Measurements from ENCODE around the gene CBX6.
A peak's percentile ranks its signal among the peaks of the same experiment; 100 is the strongest.
"Not testable (repeated sequence)": the region's sequence is repeated elsewhere in the genome, so short reads cannot be mapped to it uniquely, and the experiment has no call there.

The CBX6 gene

DNA sequence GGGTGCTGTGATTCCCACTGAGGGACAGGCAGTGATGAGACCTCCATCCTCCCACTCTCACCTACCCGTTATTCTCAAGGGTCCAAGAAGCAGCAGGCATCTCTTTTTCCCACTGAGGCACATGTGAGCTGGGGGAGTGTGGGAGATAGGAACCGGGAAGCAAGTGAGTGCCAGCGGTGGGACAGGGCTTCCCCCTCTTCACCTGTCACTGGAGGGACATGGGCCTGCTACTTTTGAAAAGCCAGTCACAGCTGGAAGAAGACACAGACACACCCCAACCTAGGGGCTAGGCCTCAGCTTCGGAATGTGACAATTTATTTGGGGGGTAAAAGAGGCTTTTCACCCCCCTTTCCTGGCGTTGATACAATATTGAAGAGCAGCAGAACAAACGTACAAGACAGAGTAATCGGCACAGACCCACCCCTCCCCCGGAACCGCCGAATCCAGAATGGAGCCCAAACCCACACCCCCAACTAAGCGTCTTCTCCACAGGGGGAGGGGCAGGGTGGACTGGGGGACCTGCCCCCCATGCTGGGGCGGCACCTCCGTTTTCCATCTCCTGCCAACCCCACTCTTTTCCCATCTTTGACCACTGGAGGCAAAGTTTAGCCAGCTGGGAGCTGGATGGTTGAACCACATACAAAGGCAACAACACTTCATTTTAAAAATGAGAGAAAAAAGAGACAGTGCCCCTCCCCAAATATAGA lies 10.7 kb downstream of the CBX6 start:
- DNase-seq (ENCODE audit: low read depth): no peak

DNA sequence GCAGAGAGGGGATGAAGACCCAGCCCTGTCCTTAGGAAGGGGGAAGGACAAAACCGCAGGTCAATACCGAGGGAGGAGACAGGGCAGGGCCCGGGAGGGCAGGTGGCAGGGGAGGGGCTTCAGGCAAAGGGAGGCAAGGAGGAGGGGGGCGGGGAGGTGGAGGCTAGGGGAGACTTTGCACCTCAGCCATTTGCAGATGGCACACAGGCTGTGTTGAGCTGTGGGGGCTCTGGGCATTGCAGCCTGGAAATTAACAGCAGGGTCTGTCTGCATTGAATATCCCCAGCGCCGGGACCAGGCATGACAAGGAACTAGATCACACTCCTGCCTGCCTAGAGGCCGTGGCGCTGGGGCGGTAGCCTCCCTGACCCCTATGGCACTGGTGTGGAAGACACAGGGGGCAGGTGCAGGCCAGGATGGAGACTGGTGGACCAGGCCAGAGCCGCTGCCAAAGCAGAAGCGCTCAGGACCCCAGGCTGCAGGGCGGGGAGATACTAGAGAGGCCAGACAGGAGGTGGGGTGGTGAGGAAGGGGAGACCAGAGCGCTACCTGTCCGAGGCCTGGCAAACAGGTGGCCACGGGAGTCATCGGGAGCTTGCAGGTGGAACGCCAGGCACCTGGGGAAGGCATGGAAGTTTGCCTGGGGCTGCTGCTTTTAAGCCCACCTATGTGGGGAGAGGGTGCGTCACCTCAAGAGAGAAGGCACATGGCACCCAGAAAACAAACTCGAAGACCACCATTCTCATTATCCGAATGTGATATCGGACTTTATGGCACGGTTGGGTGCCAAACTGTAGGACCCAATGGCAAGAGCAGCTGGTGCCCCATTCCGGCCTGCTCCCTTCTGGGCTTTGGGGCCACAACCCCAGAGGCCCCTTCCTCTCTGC lies 11.5 kb downstream of the CBX6 start:
- no peak for DNase-seq (ENCODE audit: low read depth)

DNA sequence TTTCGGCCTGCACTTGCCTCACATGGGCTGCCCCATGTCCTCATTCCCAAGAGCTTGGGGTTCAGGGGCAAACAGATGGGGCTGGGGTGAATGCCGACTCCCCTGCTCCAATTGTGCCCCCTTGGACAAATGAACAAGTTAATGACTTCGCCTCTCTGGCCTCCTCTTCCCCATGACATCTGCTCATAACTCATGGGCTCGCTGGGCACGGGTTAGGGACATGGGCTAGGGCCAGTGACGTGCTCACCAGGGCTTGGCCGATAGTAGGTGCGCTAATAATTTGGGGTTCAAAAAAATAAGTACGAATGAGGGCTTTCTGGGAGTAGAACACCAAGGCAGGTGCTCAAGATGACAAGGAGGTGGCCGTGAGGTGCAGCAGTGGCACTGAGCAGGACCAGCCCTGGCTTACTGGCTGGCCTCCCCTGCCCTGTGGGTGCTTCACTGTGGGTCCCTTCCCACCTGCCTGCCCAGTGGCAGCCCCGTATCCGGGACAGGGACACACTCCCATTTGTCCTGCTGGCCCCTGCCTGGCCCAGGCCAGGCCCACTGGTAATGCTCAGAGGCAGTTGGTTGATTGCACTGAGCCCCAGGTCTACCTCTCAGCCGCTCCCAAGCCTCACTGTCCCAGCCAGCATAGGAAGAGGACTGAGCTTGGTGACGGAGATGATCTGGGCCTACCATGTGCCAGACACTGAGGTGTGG lies 12.3 kb downstream of the CBX6 start:
- no peak for DNase-seq (ENCODE audit: low read depth)

GRCh38 chr22:38858492-38858891 lies 13.5 kb downstream of the CBX6 start:
- no peak for DNase-seq (ENCODE audit: low read depth)

DNA sequence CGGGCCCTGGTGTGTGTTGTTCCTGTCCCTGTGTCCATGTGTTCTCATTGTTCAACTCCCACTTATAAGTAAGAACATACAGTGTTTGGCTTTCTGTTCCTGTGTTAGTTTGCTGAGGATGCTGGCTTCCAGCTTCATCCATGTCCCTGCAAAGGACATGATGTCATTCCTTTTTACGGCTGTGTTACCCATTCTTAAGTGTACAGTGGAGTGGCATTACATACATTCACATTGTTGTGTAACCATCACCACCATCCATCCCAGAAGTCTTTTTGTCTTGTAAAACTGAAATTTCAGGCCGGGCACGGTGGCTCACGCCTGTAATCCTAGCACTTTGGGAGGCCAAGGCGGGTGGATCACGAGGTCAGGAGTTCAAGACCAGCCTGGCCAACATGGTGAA lies 17.5 kb downstream of the CBX6 start:
- DNase-seq (ENCODE audit: low read depth): not testable (repeated sequence)

GRCh38 chr22:38853883-38854282 lies 18.1 kb downstream of the CBX6 start:
- DNase-seq (ENCODE audit: low read depth): not testable (repeated sequence)

GRCh38 chr22:38853196-38853651 lies 18.8 kb downstream of the CBX6 start:
- no peak for DNase-seq (ENCODE audit: low read depth)

DNA sequence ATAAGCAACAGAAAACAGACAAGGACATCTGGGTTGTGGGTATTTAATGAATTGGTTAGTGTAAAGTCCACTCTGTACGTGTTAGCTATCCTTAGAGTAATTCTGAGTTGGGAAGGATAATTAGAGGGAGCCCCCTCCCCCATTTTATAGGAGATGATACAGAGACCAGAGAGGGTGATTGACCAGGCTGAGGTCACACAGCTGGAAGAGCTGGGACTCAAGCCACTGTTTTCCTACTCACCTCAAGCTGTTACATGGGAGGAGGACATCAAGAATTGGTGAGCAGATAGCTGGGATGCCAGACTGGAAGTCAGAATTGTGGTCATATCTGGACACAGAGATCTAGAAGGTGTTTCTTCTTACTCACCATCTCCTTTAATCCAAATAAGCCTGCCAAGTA lies 19.5 kb downstream of the CBX6 start:
- no peak for DNase-seq (ENCODE audit: low read depth)

DNA sequence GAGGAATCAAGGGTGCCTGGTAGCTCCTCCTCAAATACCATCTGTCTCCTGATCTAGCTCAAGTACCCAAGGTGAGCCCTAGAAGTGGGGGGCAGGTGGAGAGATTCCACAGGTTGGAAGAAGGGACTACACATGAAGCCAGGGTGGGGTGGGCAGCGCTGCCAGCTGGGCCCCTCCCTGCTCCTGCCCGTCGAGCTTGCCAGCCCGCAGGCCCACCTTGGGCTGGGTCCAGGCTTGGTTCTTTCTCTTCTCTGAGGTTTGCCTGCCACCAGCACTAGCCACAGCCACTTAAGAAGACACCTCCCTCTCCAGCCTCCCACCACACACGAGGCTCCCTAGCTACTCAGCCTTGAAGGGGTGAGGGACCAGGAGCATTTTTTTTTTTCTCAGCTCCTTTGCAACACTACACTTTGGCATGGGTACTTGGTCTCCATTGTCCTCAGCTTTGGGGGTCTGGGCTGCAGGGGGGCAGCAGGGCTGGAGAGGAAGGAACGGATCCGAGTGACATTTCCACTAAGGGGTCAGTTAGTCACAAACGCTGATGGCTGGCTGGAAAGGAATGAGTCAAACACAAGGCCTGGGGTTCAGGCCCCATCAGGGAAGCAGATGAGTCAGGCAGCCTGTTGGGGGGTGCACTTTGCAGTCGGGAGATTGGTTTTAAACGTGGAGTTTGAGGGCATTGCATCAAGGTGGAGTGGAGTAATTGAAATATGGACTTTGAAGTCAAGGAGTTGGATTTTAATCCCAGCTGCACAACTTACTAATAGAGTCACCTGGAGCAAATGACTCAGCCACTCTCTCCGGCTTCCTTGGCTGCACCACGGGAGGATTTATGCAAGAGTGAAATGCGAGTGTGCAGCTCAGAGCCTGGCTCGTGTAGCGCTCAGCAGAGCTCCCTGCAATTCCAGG lies 20.8 kb downstream of the CBX6 start:
- DNase-seq (ENCODE audit: low read depth): no peak

- no peak for DNase-seq (ENCODE audit: low read depth)
These were observed 21.6 kb downstream of the CBX6 start for GRCh38 chr22:38850399-38850798.

DNA sequence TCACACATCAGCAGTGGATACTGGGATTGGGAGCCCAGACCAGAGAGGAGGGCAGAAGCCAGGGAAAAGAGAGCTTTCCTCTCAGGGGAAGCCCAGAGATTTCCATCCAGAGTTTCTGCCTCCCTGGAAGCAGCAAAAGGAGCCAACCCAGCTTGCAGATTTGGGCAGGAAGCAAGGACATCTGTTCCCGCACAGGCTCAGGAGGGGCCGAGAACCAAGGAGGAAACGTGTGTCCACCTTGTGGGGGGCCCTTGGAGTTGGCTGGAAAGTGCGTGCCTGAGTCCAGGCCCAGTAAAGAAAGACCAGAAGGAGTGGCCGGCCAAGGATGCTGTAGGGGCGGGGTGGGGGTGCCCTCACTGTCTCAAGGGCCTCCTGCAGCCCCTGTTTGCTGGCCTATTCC lies 22.2 kb downstream of the CBX6 start:
- DNase-seq (ENCODE audit: low read depth): no peak

DNA sequence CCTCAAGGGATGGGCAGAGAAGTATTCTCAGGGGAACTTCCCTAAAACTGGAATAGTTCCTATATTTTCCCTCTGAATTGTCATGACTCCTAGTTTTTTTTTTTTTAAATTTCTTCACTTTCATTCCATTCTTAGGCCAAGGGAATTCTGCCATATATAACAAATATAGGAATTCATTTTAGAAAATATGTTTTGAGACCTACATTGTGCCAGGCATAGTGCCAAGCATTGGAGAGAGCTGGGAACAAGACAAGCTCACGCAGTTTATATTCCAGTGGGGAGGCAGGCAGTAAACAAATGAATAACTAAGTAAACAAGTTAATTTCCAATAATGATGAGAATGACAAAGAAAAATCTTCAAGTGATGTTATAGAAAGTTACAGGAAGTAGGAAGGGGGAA lies 25.6 kb downstream of the CBX6 start:
- DNase-seq (ENCODE audit: low read depth): no peak

GRCh38 chr22:38845004-38845740 lies 26.8 kb downstream of the CBX6 start:
- no peak for DNase-seq (ENCODE audit: low read depth)

DNA sequence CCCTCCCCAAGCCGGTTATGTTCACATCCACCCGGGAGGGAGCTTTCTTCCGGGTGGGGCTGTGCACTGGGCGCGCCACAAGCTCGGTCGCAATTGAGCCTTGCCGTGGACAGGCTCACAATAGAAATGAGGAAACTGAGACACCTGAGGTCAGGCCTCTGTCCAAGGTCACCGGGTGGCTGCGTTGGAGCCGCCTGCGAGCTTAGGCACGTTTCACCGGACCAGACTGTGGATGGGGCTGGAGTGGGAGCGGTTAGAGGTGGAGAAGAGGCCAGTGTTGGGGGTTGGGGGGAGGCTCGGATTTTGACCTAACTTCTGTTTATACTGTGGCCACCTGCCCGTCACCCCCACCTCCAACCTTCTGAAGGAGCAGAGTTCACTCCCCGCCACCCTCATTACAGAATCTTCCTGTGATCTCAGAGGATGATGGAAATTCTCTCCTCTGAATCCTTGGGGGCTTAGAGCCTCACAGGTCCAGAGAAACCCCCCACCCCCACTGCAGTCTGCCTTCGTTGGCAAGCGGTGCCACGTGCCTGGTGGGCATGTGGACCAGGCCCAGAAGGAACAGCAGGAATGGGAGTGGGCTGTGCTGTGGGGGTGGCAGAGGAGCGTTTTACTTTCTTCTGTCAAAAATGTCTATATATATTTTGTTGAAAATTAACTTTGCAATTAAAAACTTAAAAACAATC lies 27.6 kb downstream of the CBX6 start:
- DNase-seq (ENCODE audit: low read depth): no peak

- no peak for DNase-seq (ENCODE audit: low read depth)
These were observed 28.2 kb downstream of the CBX6 start, which contains the start of gene NPTXR for GRCh38 chr22:38843657-38844314. Gene NPTXR, minus strand, starts transcription at chr22:38844028.

- peak; percentile 37 for DNase-seq (ENCODE audit: low read depth)
These were observed 28.8 kb downstream of the CBX6 start for GRCh38 chr22:38843201-38843656.

- no peak for DNase-seq (ENCODE audit: low read depth)
These were observed 29.4 kb downstream of the CBX6 start for GRCh38 chr22:38842512-38843200.

GRCh38 chr22:38841635-38842034 lies 30.4 kb downstream of the CBX6 start:
- no peak for DNase-seq (ENCODE audit: low read depth)

DNA sequence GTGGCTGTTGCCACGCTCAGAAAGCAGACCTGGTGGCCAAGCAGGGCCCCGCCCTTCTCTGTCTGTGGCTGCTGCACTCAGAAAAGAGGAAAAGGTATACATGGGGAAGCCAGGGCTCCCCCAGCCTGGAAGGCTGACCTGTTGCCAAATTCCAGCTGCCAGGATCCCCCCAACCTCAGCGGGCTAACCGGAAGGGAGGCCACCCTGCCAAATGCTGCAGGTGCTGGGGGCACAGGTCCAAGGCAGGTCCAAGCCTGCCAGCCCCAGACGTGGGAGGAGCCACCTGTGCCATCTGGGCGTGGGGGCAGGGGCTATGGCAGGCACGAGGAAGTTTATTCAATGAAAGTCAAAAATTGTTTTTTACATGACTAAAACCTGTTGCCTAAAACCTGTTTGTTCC lies 30.8 kb downstream of the CBX6 start:
- DNase-seq (ENCODE audit: low read depth): no peak
